ENCODE measurements around the gene TNNT3.
"Not testable (repeated sequence)": the region's sequence is repeated elsewhere in the genome, so short reads cannot be mapped to it uniquely, and the experiment has no call there.

DNA sequence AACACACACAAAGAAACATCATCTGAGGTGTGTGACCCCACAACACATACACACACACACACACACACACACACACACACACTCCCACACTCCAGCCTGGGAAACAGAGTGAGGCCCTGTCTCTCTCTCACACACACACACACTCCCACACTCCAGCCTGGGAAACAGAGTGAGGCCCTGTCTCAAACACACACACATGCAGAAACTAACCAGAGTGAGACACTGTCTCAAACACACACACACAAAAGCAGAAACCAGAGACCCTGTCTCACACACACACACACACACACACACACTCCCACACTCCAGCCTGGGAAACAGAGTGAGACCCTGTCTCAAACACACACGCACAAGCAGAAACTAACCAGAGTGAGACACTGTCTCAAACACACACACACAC, 20.3 kb downstream of the TNNT3 start:
- TF ChIP-seq, protein P1, sequence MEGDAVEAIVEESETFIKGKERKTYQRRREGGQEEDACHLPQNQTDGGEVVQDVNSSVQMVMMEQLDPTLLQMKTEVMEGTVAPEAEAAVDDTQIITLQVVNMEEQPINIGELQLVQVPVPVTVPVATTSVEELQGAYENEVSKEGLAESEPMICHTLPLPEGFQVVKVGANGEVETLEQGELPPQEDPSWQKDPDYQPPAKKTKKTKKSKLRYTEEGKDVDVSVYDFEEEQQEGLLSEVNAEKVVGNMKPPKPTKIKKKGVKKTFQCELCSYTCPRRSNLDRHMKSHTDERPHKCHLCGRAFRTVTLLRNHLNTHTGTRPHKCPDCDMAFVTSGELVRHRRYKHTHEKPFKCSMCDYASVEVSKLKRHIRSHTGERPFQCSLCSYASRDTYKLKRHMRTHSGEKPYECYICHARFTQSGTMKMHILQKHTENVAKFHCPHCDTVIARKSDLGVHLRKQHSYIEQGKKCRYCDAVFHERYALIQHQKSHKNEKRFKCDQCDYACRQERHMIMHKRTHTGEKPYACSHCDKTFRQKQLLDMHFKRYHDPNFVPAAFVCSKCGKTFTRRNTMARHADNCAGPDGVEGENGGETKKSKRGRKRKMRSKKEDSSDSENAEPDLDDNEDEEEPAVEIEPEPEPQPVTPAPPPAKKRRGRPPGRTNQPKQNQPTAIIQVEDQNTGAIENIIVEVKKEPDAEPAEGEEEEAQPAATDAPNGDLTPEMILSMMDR (IDR thresholded peaks at IDR 0.05; ENCODE audit: low read depth, low read length, poor library complexity, severe bottlenecking), result not testable (repeated sequence)
- not testable (repeated sequence) for TF ChIP-seq EZH2phosphoT487 (IDR thresholded peaks at IDR 0.05; ENCODE audit: borderline replicate concordance, low read length)
